ENCODE measurements around the gene PATZ1.

Gene PATZ1

GRCh38 chr22:31277741-31278140 lies 68.4 kb downstream of the PATZ1 start:
- FAIRE-seq (no peak), DNase-seq (ENCODE audit: insufficient read length) (no peak)
- TF ChIP-seq TAF1 (IDR thresholded peaks at IDR 0.05; ENCODE audit: borderline replicate concordance, low read depth, low read length) (no peak), POLR2AphosphoS5 (IDR thresholded peaks at IDR 0.05; ENCODE audit: low read depth, low read length) (no peak), POLR2A (IDR thresholded peaks at IDR 0.05; ENCODE audit: low read depth, low read length) (no peak)

GRCh38 chr22:31276426-31277167 lies 69.5 kb downstream of the PATZ1 start:
- TF ChIP-seq TAF1 (IDR thresholded peaks at IDR 0.05; ENCODE audit: borderline replicate concordance, low read depth, low read length) (no peak), POLR2AphosphoS5 (IDR thresholded peaks at IDR 0.05; ENCODE audit: low read depth, low read length) (no peak), POLR2A (IDR thresholded peaks at IDR 0.05; ENCODE audit: low read depth, low read length) (no peak)
- no peak for FAIRE-seq
- DNase-seq (ENCODE audit: insufficient read length), result no peak
